Measurements from ENCODE around the gene POU6F2. TPM values are rescaled to one million over a fixed set of nuclear protein-coding genes. Genes with fewer than 3 reads are reported as not detected.

The POU6F2 gene
- total and polyA plus RNA-seq, 2 donors (not counting 1 experiment from before 2014, with no cell fraction given), result under 0.01 TPM; not detected in 1

GRCh38 chr7:39181398-39181797 lies 203.7 kb downstream of the POU6F2 start:
- H2AFZ ChIP-seq (ENCODE audit: low read length), result no peak overlapping the region
- no peak overlapping the region for H3K9ac ChIP-seq (ENCODE audit: insufficient read depth, low read length)
- no peaks in the 10 kb centered on the region for H3K27me3 ChIP-seq (ENCODE audit: control insufficient read depth, insufficient read depth, low read length)
- no peaks in the 10 kb centered on the region for H3K79me2 ChIP-seq (ENCODE audit: control insufficient read depth, insufficient read depth, low read length)
- H3K27ac ChIP-seq (ENCODE audit: insufficient read depth, low read length), result no peak overlapping the region
- H3K4me2 ChIP-seq (ENCODE audit: extremely low read depth, insufficient read depth, low read length), result no peak overlapping the region
- no peak overlapping the region for H3K4me3 ChIP-seq (replicated peaks in 1 of 4; ENCODE audit: control extremely low read depth in 1 of 4, insufficient read depth in 1 of 4, low read depth in 3 of 4, low read length in 4 of 4)
- H3K4me1 ChIP-seq (ENCODE audit: control insufficient read depth, extremely low read depth, insufficient read depth, low read length), result no peaks in the 10 kb centered on the region
- DNase-seq (ENCODE audit: low read depth in 2 of 2), result no peak
- H3K36me3 ChIP-seq (ENCODE audit: control insufficient read depth, insufficient read depth, low read length), result no peaks in the 10 kb centered on the region
- TF ChIP-seq EZH2 (IDR thresholded peaks at IDR 0.05; ENCODE audit: low read length, missing control alignments), result no peak
- TF ChIP-seq CTCF (conservative IDR thresholded peaks at IDR 0.05 in 1 of 2, IDR thresholded peaks at IDR 0.05 in 1 of 2; ENCODE audit: low read depth in 1 of 2, low read length in 2 of 2), result no peak
- no peaks in the 10 kb centered on the region for H4K20me1 ChIP-seq (ENCODE audit: control insufficient read depth, extremely low read depth, insufficient read depth, low read length)
- H3K9me3 ChIP-seq (ENCODE audit: control insufficient read depth, insufficient read depth, low read depth, low read length), result no peaks in the 10 kb centered on the region

GRCh38 chr7:39183796-39184195 lies 206.1 kb downstream of the POU6F2 start:
- H3K36me3 ChIP-seq (ENCODE audit: control insufficient read depth, insufficient read depth, low read length), result no peaks in the 10 kb centered on the region
- no peak overlapping the region for H3K9ac ChIP-seq (ENCODE audit: insufficient read depth, low read length)
- H3K9me3 ChIP-seq (ENCODE audit: control insufficient read depth, insufficient read depth, low read depth, low read length), result no peaks in the 10 kb centered on the region
- H3K27ac ChIP-seq (ENCODE audit: insufficient read depth, low read length), result no peak overlapping the region
- no peak overlapping the region for H3K4me2 ChIP-seq (ENCODE audit: extremely low read depth, insufficient read depth, low read length)
- no peak for DNase-seq (ENCODE audit: low read depth in 2 of 2)
- no peaks in the 10 kb centered on the region for H3K27me3 ChIP-seq (ENCODE audit: control insufficient read depth, insufficient read depth, low read length)
- no peaks in the 10 kb centered on the region for H3K4me1 ChIP-seq (ENCODE audit: control insufficient read depth, extremely low read depth, insufficient read depth, low read length)
- H2AFZ ChIP-seq (ENCODE audit: low read length), result no peak overlapping the region
- no peak overlapping the region for H3K4me3 ChIP-seq (replicated peaks in 1 of 4; ENCODE audit: control extremely low read depth in 1 of 4, insufficient read depth in 1 of 4, low read depth in 3 of 4, low read length in 4 of 4)
- H4K20me1 ChIP-seq (ENCODE audit: control insufficient read depth, extremely low read depth, insufficient read depth, low read length), result no peaks in the 10 kb centered on the region
- H3K79me2 ChIP-seq (ENCODE audit: control insufficient read depth, insufficient read depth, low read length), result no peaks in the 10 kb centered on the region
- TF ChIP-seq CTCF (conservative IDR thresholded peaks at IDR 0.05 in 1 of 2, IDR thresholded peaks at IDR 0.05 in 1 of 2; ENCODE audit: low read depth in 1 of 2, low read length in 2 of 2) (no peak), EZH2 (IDR thresholded peaks at IDR 0.05; ENCODE audit: low read length, missing control alignments) (no peak)

GRCh38 chr7:39184391-39184790 lies 206.7 kb downstream of the POU6F2 start:
- no peak overlapping the region for H3K27ac ChIP-seq (ENCODE audit: insufficient read depth, low read length)
- no peaks in the 10 kb centered on the region for H3K79me2 ChIP-seq (ENCODE audit: control insufficient read depth, insufficient read depth, low read length)
- H4K20me1 ChIP-seq (ENCODE audit: control insufficient read depth, extremely low read depth, insufficient read depth, low read length), result no peaks in the 10 kb centered on the region
- TF ChIP-seq EZH2 (IDR thresholded peaks at IDR 0.05; ENCODE audit: low read length, missing control alignments) (no peak), CTCF (conservative IDR thresholded peaks at IDR 0.05 in 1 of 2, IDR thresholded peaks at IDR 0.05 in 1 of 2; ENCODE audit: low read depth in 1 of 2, low read length in 2 of 2) (no peak)
- H3K9me3 ChIP-seq (ENCODE audit: control insufficient read depth, insufficient read depth, low read depth, low read length), result no peaks in the 10 kb centered on the region
- H3K4me3 ChIP-seq (replicated peaks in 1 of 4; ENCODE audit: control extremely low read depth in 1 of 4, insufficient read depth in 1 of 4, low read depth in 3 of 4, low read length in 4 of 4), result no peak overlapping the region
- H3K27me3 ChIP-seq (ENCODE audit: control insufficient read depth, insufficient read depth, low read length), result no peaks in the 10 kb centered on the region
- H2AFZ ChIP-seq (ENCODE audit: low read length), result no peak overlapping the region
- no peak for DNase-seq (ENCODE audit: low read depth in 2 of 2)
- no peak overlapping the region for H3K4me2 ChIP-seq (ENCODE audit: extremely low read depth, insufficient read depth, low read length)
- no peaks in the 10 kb centered on the region for H3K36me3 ChIP-seq (ENCODE audit: control insufficient read depth, insufficient read depth, low read length)
- no peaks in the 10 kb centered on the region for H3K4me1 ChIP-seq (ENCODE audit: control insufficient read depth, extremely low read depth, insufficient read depth, low read length)
- H3K9ac ChIP-seq (ENCODE audit: insufficient read depth, low read length), result no peak overlapping the region

Measured in fibroblast of lung (primary cell).